Measurements from ENCODE around the gene AMACR.

AMACR gene

DNA sequence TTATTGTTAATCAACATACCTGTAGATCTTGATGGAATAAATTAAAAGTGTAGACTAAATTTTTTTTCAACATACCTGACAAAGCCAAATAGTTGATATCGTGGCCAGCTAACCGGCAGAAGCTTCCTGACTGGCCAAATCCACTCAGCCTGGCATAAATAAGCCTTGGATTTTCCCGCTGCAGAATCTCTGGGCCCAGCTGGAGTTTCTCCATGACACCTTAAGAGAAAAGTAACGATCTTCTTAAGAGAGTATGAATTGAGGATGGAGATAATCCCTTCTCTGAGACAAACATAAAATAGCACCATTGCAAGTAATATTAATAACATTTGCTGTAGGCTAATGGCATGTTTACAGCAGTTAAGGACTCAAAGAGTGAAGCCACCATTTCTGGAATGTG lies 2.2 kb downstream of the AMACR start:
- no peak for DNase-seq

DNA sequence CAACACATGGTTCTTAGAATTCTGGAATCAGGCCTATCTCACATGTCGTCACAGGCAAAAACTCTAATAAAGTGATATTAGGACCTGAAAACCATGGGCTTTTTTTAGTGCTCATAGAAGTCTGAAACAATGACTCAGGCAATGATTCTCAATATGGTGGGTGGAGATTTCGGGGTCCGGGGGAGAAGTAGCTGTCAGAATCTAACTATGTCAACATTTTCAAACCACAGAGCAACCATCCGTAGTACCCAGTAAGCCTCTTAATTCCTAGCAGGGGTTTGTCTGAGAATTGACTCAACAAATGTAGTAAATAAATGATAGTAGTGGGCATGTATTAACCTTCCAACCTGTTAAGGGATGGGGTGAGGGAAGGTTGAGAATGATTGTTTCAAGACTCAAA lies 2.6 kb downstream of the AMACR start:
- DNase-seq: no peak

DNA sequence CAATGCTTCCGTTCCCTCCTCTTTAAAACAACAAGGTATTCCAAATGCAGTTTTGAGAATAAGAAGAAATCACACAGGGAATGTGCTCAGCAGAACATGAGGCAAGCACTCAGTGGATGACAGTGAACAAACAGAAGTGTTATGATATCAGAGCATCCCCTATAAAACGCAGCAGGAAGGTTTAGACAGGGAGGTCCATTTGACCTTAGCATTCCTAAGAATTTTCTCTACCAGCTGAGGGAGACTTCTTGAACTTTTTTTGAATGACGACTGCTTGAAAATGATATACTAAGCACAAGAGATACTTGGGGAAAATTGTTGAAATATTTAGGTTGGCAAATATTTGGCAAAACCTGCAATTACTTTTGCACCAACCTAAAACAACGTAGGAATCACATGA lies 3.9 kb downstream of the AMACR start:
- no peak for DNase-seq

DNA sequence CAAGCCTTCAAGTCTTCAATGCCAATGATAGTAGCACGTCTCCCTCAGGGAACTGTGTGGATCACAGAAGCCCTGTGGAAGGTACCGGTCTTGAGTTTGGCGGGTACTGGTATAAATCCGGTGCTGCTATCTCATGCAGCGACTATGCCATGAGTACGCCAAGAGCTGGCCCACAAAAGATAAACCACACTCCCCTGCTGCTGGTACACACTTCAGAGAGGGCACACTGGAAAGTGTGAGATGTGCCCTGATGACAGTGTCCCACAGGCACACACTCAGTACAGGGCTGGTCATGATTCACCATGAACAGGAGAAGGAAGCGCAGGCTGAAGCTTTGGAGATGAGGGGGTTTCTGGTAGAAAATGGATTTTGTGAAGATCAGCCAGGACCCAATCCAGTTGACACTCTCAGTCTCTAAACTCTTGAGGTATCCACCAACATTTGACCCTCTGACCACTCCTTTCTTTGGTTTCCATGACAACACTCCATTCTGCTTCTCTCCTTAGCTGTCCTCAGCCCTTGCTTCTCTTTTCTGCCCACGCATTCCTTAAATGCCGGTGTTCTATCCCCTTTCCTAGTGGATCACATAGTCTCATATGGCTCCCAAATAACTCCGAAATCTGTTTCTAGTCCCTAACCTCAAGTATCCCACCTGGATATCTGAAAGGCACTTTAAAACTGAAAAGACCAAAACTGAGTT lies 5.1 kb downstream of the AMACR start:
- no peak for DNase-seq

DNA sequence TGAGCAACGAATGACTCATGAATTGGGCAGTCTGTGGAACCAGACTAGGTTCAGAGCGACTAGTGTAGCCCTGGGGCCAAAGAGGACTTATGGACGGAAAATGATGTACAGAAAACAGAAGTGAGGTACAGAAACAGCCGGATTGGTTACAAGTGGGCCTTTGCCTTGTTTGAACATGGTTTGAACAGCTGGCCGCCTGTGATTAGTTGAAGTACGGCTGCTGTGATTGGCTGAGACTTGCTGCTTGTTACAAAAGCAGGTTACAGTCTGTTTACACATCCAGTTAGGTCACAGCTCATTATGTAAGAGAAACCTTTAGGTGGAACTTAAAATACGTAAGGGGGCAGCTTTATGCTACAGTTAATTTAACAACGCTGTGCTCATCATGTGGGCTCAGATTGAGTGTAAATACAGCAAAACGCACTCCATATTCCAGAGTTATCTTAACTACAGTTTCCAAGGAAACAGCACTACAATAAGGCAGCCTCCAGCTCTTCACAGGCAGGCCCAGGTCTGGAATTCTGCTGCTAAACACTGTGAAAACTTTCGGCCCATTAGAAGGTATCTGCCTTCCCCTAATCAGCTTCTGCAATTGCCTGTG lies 6.5 kb downstream of the AMACR start:
- DNase-seq: peak; percentile 96 to 100

DNA sequence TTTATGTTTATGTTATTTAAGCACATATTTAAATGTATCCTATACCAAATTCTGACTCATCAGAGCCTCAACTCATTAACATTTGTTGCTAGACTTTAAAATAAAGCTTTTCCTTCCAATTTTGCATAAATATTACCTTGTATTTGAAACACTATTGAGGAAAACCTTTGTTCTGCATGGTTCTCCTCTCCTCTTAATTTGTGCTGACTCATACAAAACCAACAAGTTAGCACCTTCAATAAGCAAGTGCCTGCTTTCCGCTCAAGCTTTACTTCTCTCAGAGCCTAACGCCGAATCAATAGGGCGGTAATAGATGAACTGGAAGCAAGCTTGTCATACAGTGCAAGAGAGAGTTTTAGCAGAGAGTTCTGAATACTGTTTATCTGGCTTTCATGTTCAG lies 7.9 kb downstream of the AMACR start:
- DNase-seq: no peak

DNA sequence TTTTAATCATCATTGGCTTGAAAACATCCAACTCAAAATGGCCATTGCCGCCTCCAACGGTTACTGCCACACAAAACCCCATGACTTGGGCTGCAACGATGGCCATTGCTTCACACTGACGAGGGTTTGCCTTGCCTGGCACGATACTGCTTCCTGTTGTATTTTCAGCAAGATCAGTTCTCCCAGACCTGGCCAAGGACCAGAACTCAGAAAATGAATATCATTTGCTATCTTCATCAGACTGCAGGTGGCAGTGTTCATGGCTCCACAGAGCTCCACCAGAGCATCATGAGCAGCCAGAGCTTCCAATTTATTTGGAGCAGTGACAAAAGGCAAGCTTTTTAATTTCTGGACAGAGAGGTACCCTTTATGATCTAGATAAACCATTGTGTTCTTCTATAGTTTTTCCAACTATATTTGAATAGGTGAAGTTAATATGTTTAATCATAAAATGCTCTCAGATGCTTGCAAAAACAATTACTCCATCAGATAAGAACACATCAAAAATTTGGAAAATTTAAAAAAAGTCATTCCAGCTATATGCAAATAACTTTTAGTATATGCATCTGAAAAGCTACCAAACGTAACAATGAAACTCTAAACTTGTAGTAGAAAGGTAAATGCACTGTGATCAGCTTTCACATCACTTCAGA lies 10.4 kb downstream of the AMACR start:
- DNase-seq: peak; percentile 94 to 98

DNA sequence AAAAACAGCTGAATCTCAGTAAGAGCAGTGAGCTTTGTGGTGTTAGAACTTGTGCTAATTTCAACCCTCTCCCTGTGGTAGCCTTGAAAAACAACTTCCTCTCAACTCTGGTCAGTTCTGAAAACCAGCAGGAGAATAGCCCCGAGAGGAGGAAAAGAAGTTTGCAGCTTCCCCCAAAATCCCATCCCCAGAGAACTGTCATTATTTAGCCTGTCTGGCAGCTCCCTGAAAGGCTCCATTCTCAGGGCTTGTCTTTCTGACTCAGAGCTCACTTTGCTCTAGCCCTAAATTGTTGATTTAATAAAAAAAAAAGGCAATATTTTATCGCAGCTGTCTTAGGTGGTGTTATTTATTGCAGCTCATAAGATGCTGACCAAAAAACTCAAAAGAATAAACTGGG lies 12.0 kb downstream of the AMACR start:
- DNase-seq: no peak

DNA sequence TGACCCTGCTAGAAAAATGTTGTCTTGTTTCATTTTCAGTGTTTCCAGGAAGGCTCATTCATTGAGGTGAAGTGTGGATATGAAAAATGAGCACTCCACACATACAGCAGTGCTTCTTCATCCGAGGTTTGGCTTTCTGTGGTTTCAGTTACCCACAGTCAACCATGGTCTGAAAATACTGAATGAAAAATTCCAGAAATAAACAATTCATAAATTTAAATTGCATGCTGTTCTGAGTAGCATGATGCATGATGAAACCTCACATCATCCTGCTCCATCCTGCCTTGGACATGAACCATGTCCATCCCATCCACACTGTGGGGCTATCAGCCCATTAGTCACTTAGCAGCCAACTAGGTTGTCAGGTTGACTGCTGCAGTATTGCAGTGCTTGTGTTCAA lies 13.0 kb downstream of the AMACR start:
- DNase-seq: no peak

DNA sequence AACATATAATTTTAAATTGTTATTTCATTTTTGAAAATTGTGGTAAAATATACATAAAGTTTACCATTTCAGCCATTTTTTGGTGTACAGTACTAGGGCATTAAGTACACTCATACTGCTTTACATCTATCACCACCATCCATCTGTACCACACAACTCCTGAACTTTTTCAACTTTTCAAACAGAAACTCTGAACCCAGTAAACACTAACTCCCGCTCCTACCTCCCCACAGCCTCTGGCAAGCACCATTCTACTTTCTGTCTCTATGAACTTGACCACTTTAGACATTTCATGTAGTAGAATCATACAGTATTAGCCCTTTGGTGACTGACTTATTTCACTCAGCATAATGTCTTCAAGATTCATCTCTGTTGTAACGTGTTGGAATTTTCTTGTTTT lies 15.0 kb downstream of the AMACR start:
- DNase-seq: no peak

DNA sequence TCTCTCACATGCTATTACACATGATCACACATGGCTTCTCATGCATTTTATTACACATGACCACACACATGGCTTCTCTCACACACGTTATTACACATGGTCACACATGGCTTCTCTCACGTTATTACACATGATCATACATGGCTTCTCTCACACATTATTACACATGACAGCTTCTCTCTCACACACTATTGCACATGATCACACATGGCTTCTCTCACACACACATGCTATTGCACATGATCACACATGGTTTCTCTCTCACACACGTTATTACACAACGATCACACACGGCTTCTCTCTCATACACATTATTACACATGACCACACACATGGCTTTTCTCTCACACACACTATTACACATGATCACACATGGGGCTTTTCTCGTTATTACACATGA lies 22.4 kb downstream of the AMACR start:
- DNase-seq: no peak

DNA sequence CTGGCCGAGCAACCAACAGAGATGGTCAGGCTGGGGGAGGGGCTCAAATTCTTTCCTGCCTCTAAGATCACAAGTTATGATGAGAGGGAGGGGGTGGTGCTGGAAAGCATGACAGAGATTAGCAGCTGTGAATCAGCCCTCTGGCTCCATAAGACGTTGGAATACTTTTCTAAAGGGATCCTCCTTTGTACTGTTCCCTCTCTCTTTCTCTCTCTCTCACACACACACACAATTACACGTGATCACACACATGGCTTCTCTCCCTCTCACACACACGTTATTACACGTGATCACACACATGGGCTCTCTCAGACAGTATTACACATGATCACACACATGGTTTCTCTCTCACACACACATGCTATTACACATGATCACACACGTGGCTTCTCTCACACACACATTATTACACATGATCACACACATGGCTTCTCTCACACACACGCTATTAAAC lies 23.2 kb downstream of the AMACR start, which contains the start of gene SLC45A2:
TSS of gene SLC45A2 (minus strand) at position 23 of the 454 bp plus-strand sequence. CDS start 110 bp downstream, outside the sequence.
- DNase-seq: no peak

DNA sequence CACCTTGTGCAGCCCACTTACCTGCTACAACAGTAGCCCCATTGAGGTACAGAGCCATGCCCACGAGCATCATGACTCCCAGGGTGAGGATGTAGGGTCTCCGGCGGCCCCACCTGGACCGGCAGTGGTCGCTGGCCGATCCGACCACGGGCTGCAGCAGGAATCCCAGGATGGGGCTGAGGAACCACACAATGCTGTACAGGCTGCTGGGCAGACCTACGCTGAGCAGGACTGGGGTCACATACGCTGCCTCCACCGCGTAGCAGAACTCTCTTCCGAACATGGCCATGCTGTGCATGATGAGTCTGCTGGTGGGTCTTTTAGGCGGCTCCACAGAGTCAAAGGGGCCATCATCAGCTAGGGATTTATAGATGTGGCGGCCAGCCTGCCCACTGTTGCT lies 23.7 kb downstream of the AMACR start:
- no peak for DNase-seq

DNA sequence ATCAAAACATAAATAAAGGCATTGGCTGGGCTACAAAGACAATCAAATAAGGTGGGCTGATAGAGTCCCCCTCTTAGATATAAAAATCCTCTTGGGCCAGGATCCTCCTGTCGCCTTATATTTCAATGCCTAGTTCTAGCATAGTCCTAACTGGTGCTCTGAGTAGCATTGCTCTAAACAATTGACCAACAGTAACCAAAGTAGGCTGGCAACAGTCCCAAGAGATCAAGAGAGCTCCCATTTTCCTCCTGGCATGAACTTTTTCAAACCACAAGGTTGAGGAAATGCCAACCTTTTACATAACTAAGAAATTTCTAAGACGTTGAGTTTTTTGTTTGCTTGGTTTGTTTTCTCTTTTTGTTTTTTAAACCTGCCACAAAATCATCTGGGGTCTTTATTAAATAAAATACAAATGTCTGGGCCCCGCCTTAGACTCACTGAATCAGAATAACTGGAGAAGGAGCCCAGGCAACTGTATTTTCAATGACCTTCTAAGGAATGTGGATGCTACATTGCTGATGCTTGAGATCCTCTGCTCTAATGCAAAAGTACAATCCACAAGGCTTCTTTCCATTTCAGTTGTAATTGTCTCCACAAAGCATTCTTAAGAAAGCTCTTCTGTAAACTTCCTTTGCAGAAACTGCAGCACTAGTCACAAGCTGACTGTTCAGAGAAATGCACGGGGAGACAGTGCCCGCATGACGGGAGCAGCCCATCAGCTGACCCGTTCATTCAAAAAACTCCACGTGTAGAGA lies 26.3 kb downstream of the AMACR start:
- DNase-seq: no peak

DNA sequence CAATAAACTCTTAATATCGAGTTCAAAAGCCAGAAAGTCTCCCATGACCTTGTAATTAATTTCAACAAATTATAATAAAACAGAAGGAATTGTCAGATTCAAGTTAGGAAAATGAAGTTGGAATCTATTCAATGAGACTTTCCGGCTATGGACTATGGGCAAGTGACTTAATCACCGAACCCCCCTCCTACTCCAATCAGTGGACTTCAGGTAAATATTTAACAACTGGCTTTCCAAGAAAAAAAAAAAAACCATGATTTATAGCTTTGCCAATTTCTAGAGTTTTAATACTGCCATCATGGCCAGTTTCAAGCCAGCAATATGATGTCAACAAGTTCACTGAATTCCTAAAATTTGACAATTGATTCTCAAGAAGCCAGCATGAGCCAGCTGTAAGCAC lies 27.8 kb downstream of the AMACR start:
- DNase-seq: no peak

DNA sequence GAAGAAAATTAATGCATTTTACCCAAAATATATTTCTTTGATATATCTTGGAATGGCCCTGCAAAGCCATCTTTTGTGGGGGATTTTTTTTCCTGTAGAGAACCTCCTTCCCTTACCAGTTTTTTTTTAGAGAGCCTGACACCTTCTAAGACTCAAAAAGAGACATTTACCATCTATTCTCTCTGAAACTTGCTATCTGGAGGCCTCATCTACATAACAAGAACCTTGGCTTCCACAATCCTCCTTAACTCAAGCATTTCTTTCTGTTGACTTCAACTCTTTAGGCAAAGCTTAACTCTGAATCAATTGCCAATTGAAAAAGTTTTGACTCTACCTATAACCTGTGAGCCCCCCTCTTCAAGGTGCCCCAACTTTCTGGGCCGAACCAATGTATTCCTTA lies 29.5 kb downstream of the AMACR start:
- no peak for DNase-seq

DNA sequence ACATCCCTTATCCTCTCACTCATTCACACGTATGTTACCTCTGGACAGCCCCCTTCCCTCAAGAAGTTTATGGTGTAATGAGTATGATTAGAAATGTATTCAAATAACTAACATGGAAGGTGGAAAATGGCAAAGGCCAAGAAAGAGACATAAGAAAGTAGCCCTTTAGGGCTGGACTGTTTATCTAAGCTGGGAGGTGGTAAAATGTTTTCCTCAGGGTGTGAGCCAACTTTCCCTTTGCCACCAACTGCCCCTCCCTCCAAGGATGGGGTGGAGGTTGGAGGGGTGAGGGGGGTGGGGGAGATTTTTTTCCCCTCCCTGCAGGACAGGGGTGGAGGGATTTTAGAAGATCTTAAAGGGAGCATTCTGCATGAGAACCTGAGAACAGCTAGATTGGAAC lies 31.5 kb downstream of the AMACR start:
- DNase-seq: no peak

DNA sequence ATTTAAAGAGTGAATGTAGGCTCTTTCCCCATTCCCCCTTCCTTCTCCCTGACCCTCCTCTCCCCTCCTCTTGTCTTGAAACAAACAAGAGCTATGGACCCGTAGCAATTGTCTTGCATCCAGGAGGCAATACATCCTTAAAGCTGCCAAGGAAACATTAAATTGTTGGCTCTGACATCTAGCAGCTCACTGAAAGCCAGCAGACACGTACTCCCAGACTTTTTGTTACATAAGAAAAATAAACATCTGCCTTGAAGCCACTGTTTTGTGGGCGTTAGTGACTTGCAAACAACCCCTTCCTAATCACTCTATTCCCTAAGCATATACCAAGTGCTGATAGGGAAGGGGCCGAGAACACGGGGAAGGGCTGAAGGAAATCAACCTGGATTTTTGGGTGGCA lies 32.0 kb downstream of the AMACR start:
- no peak for DNase-seq

DNA sequence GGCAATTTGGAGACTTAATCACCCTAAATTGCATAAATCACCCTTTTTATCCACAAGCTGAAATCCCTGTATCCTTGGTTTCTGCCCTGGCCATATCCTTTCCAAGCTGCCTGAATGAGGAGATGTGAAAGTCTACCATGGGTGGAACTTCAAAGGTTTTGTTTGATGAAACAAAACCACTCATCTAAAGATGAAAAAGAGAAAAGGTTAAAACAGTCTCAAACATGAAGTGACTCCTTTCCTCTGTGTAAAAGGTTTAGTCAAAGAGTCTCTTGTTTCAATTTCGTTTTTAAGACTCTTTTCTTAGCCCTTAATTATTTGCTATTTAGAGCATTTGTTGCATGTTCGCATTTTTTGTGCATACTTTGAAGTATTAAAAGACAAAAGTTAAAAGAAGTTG lies 34.6 kb downstream of the AMACR start:
- no peak for DNase-seq

DNA sequence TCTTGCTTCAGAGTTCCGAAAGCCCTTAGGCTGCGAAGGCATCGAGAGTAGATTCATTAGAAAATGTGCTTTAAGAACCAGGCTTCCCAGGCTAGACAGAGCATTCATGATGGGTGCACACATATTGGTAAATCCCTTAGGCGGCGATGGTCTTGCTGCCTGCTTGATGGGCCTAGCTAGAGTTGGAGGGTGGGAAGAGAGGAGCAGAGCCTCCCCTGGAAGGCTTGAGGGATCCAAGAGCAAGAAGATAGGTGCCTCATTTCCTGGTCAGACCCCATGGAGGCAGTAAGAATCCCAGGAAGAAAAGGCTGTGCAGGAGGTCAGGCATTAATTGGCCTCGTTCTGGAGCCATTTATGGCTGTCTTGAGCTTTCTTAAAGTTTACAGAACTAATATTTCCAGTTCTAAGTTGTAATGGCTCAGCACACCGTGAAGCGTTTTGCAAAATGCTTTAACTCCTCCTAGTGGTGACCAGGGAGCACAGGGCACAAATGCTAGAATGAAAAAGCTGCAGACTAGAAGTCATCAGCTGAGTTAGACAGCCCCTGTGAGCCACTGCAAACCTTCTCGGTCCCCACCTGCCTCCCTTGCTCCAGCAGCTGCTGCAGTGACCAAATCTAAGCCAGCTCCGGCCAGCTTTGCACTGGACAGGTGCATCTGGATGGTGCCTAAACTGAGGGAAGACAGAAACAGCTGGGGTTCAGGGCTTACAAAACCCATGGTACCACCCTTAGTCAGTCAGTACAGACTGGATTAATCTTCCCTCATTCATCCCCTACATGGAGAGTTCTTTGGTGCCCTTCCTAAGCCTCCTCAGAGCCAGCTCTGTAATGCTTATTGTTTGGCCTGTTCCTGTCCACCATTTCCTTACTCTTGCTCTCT lies 38.0 kb downstream of the AMACR start:
- peak in 1 of 2 experiments; percentile 20 for DNase-seq

DNA sequence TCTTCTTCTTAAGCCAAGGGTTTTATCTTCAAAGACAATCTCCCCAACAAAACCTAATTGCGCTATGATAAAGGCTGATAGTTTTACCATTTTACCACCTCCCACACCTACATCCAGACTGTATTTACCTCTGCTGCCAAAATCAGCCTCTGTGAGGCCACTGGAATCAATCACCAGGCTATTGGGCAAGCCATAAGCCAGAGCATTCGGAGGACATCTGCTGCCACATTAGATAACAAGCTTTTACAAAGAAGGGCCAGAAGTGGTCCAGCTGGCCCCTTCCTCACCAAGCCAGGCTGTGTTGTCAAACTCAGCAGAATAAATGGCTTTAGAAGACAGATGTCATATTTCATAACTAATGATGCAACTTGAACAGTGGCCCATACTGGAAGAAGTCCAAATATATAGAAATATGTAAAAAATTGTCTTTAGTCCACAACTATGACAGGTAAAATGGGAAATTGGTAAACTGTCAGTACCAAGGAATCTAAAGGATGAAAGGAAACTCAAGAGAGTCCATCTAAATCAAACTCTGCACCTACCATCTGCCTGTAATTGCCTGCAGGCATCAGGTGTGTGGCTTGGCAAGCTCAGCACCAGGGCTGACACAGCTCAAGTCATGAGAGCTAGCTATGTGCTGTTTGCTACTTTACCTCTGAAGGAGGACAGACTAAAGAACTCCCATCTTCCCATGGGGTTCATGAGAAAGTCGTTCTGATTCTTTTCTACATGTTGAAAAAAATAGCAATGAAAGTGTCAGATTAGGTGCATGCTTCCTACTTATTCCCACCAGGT lies 39.4 kb downstream of the AMACR start:
- peak in 1 of 2 experiments; percentile 10 for DNase-seq

DNA sequence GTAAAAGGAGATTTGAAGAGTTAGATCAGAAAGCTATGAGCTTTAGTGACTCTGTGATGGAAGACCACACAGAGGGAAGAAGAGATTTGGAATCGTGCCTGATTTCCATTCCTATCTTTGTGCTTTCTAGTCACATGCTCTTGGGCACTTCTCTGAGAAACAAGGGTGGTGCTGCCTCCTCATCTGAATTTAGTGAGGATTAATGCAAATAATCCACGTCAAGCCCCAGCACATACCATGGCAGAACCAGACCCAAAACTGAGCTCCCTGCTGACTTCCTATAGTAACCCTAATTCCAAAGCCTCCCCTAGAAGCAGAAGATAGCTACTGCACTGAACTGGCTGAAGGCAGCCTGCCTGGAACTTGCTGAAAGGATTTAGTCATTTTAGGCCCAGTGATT lies 41.0 kb downstream of the AMACR start:
- no peak for DNase-seq

Measured in NCI-H2081 (cell line).